Smooth muscle cell of trachea (primary cell): ENCODE measurements around the gene GALNT5. TPM values are rescaled to one million over a fixed set of nuclear protein-coding genes. Genes with fewer than 3 reads are reported as not detected.

Experiments
- total RNA-seq: library from RNA; depleted of rRNA; stranded (reverse); fragments of >200 nt; gene quantifications from 2 replicates; pipeline ENCODE4 v1.2.1, GENCODE V29; 2014

Gene GALNT5
- total RNA-seq = 62.3 and 81.0 TPM in 2 replicates

GRCh38 chr2:157257312-157258252, at the start of gene GALNT5:
GALNT5 (plus strand) TSS chr2:157257705; CDS start chr2:157258083, 378 bp downstream.

GRCh38 chr2:157325786-157326185, 68.3 kb downstream of the GALNT5 start, which contains the start of gene ERMN:
ERMN (minus strand) TSS chr2:157325824; CDS start chr2:157325642, 182 bp downstream.

Other genes with a start within 250 kb of the GALNT5 start
- gene ERMN, start 68.1 kb downstream of the GALNT5 start, total RNA-seq = not detected in 2 replicates
- gene CYTIP, start 186.4 kb downstream of the GALNT5 start, total RNA-seq = not detected in 2 replicates